A673 (cell line): ENCODE measurements around the gene KLRF1.

ENCODE experiments used
- EZH2 ChIP-seq: fragments of 200-600 bp; sonication (generic); IDR thresholded peaks from 2 replicates; pipeline ENCODE4 v1.6.1; 2017; ENCODE audit warnings: borderline replicate concordance, low read depth, mild to moderate bottlenecking, mixed read lengths, antibody characterized with exemption, low read length; ENCODE audit not compliant: poor library complexity, severe bottlenecking
- TF ChIP-seq, protein P1 (sequence below): fragments of 300-800, 200-600 bp; sonication (generic); conservative IDR thresholded peaks from 2 replicates; pipeline ENCODE4 v1.5.1; 2017; ENCODE audit warnings: low read depth, mild to moderate bottlenecking, antibody characterized with exemption, low read length, moderate library complexity, mixed read lengths

DNA sequence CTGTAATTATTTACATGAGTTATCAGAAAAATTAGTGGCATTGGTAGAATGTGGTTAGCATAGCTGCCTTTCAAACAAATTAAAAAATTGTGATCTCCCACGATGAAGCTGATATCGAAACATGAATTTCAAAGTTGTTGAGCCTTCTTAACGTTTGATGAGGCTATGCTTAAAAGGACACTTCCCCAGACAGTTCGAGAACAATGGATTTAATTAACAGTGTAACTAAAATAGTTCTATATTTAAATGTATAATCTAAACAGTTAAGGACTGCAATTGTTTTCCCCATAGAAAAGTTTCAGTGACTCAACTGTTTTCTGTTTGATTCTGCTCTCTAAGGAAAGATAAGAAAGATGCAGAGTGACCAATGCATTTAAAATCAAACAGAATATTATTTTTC lies 40.2 kb downstream of the KLRF1 start:
- TF ChIP-seq, protein P1, sequence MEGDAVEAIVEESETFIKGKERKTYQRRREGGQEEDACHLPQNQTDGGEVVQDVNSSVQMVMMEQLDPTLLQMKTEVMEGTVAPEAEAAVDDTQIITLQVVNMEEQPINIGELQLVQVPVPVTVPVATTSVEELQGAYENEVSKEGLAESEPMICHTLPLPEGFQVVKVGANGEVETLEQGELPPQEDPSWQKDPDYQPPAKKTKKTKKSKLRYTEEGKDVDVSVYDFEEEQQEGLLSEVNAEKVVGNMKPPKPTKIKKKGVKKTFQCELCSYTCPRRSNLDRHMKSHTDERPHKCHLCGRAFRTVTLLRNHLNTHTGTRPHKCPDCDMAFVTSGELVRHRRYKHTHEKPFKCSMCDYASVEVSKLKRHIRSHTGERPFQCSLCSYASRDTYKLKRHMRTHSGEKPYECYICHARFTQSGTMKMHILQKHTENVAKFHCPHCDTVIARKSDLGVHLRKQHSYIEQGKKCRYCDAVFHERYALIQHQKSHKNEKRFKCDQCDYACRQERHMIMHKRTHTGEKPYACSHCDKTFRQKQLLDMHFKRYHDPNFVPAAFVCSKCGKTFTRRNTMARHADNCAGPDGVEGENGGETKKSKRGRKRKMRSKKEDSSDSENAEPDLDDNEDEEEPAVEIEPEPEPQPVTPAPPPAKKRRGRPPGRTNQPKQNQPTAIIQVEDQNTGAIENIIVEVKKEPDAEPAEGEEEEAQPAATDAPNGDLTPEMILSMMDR = no peak
- no peak for TF ChIP-seq EZH2
